Upper lobe of left lung (tissue), 6 donors: ENCODE results near the gene KCNQ1OT1. TPM values are rescaled to one million over a fixed set of nuclear protein-coding genes. Genes with fewer than 3 reads are reported as not detected.
A peak's percentile ranks its signal among the peaks of the same experiment; 100 is the strongest.

Experiments
- ATAC-seq, 2 donors: fragments of 200-7000 bp; cut with Tn5 transposase; one replicate each; pipeline ENCODE4 v1.9.1; 2022; ENCODE audit warnings: mild to moderate bottlenecking in 2 of 2, moderate library complexity in 2 of 2; ENCODE audit not compliant: low FRiP score in 2 of 2
- DNase-seq, 2 donors: peaks; one replicate each; pipeline ENCODE4 v3.0.0-alpha.2; 2019 to 2020
- H3K27ac ChIP-seq, 4 donors: fragments of 200-600 bp; sonication (generic); one replicate each; pipeline ENCODE4 v1.5.1; 2016 to 2019
- H3K27me3 ChIP-seq, 4 donors: fragments of 200-600 bp; sonication (generic); one replicate each; pipeline ENCODE4 v1.5.1; 2017 to 2019
- H3K36me3 ChIP-seq, 4 donors: fragments of 200-600 bp; sonication (generic); one replicate each; pipeline ENCODE4 v1.5.1; 2016 to 2019
- H3K4me1 ChIP-seq, 4 donors: fragments of 200-600 bp; sonication (generic); one replicate each; pipeline ENCODE4 v1.5.1; 2018 to 2019
- H3K4me3 ChIP-seq, 4 donors: fragments of 200-600 bp; sonication (generic); one replicate each; pipeline ENCODE4 v1.5.1; 2017 to 2019; ENCODE audit warnings: mild to moderate bottlenecking in 2 of 4, moderate library complexity in 1 of 4
- H3K9me3 ChIP-seq, 4 donors: fragments of 200-600 bp; sonication (generic); one replicate each; pipeline ENCODE4 v1.5.1; 2018 to 2019
- EP300 ChIP-seq, 4 donors: sonication (generic); formaldehyde crosslinking; IDR thresholded peaks; one replicate each; pipeline ENCODE4 v1.5.1; 2017; ENCODE audit warnings: antibody characterized with exemption in 4 of 4, control low read depth in 2 of 4
- POLR2A ChIP-seq, 4 donors: fragments of 450-650 bp; IDR thresholded peaks; one replicate each; pipeline ENCODE4 v1.5.1; 2016 to 2017; ENCODE audit warnings: antibody characterized with exemption in 4 of 4, mild to moderate bottlenecking in 2 of 4
- POLR2AphosphoS5 ChIP-seq, 2 donors: sonication (generic); formaldehyde crosslinking; IDR thresholded peaks; one replicate each; pipeline ENCODE4 v1.5.1; 2017; ENCODE audit warnings: antibody characterized with exemption in 2 of 2
- WGBS, 2 donors: methylation state at CpG; one replicate each; pipeline ENCODE4 v1.1.5; 2017 to 2018; 5-methylcytosine and 5-hydroxymethylcytosine counted together
- total RNA-seq, 6 donors: library from RNA; depleted of rRNA in 4 of 6; stranded (reverse); fragments of >200 nt in 4 of 6; gene quantifications; one replicate each; pipeline versions ENCODE4 v1.1.0 to v1.2.1, GENCODE V29; 2016 to 2021
- TF ChIP-seq, protein P1 (sequence below), 6 experiments: fragments of 450-650 bp in 4 of 6; fragments of 200-600 bp in 2 of 6; sonication (generic) in 2 of 6; IDR thresholded peaks; one replicate each; pipeline ENCODE4 v1.5.1; 2016 to 2019; ENCODE audit warnings: antibody characterized with exemption in 6 of 6
- donor health status: DM: no; HTN: no; CAD: no; lungs with moderate emphysema.
- donor health status: DM: no; HTN: yes; CAD: no; lungs with severe emphysema.

Gene KCNQ1OT1
- total RNA-seq, 6 donors from 2014 or later, result 1.1 to 6.3 (median 4.1) TPM

- peaks cover 3 to 6% (median 5%) of the 10 kb centered on the region in 4 donors for H3K4me1 ChIP-seq
- WGBS, 2 donors, result 92 to 94% methylated on average over 5 to 6 of the region's 6 CpGs
- TF ChIP-seq EP300 (IDR thresholded peaks at IDR 0.05) (no peak), POLR2A (IDR thresholded peaks at IDR 0.05) (no peak), POLR2AphosphoS5 (IDR thresholded peaks at IDR 0.05) (no peak)
- TF ChIP-seq, protein P1, sequence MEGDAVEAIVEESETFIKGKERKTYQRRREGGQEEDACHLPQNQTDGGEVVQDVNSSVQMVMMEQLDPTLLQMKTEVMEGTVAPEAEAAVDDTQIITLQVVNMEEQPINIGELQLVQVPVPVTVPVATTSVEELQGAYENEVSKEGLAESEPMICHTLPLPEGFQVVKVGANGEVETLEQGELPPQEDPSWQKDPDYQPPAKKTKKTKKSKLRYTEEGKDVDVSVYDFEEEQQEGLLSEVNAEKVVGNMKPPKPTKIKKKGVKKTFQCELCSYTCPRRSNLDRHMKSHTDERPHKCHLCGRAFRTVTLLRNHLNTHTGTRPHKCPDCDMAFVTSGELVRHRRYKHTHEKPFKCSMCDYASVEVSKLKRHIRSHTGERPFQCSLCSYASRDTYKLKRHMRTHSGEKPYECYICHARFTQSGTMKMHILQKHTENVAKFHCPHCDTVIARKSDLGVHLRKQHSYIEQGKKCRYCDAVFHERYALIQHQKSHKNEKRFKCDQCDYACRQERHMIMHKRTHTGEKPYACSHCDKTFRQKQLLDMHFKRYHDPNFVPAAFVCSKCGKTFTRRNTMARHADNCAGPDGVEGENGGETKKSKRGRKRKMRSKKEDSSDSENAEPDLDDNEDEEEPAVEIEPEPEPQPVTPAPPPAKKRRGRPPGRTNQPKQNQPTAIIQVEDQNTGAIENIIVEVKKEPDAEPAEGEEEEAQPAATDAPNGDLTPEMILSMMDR (IDR thresholded peaks at IDR 0.05), result no peak
Measured at GRCh38 chr11:2704356-2704755, 4.6 kb upstream of the KCNQ1OT1 start.

GRCh38 chr11:2703363-2704141 is 3.8 kb upstream of the KCNQ1OT1 start:
- no peak for ATAC-seq
- Histone ChIP-seq H3K27ac (no peak overlapping the region), H3K36me3 (no peaks in the 10 kb centered on the region), H3K4me1 (peaks cover 3 to 6% (median 5%) of the 10 kb centered on the region in 4 donors), H3K27me3 (no peaks in the 10 kb centered on the region), H3K9me3 (no peaks in the 10 kb centered on the region), H3K4me3 (no peak overlapping the region)
- no peak for DNase-seq
- 63 to 78% methylated on average over 11 to 13 of the region's 16 CpGs for WGBS, 2 donors
- TF ChIP-seq, protein P1 (IDR thresholded peaks at IDR 0.05), result no peak
- TF ChIP-seq POLR2AphosphoS5 (IDR thresholded peaks at IDR 0.05), result no peak
- TF ChIP-seq EP300 (IDR thresholded peaks at IDR 0.05), result no peak
- TF ChIP-seq POLR2A (IDR thresholded peaks at IDR 0.05), result no peak

More at GRCh38 chr11:2704356-2704755, 4.6 kb upstream of the KCNQ1OT1 start:
- no peaks in the 10 kb centered on the region for H3K36me3 ChIP-seq
- H3K27me3 ChIP-seq, result no peaks in the 10 kb centered on the region
- H3K4me3 ChIP-seq, result no peak overlapping the region
- no peaks in the 10 kb centered on the region for H3K9me3 ChIP-seq
- ATAC-seq, result no peak
- no peak overlapping the region for H3K27ac ChIP-seq
- no peak for DNase-seq

DNA sequence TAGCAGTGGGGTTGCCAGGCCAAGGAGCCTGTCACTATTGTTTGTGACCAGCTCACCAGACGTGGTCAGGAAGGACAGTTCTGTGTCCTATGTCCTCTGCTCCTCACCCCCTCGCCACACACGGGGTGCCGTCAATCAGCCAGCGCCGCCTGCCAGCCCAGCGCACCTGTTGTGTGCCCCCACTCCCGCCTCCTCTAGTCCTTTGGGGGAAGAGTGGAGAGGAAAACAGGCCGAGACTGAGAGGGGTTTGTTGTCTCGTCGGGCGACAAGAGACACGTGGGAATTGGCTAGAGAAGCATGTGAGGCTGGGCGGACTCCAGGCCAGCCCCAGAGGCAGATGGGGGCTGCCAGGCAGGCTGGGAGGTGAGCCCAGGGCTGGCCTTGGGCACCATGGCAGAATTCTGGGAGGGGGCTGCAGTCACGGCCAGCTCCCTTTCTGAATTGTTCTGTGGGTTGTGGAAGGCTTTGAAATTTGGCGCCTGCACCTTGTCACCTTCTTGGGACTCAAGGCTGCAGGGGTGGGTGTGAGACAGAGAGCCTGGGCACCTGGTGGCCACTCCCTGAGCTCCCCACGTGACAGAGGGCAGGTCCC is 3.1 kb upstream of the KCNQ1OT1 start:
- H3K27ac ChIP-seq, result no peak overlapping the region
- peaks cover 0 to 7% (median 7%) of the 10 kb centered on the region in 4 donors for H3K4me1 ChIP-seq
- no peaks in the 10 kb centered on the region for H3K36me3 ChIP-seq
- WGBS, 2 donors, result 85 to 88% methylated on average over 16 of the region's 17 CpGs
- peak in 1 of 2 donors; percentile 70 for DNase-seq
- ATAC-seq, result no peak
- H3K4me3 ChIP-seq, result no peak overlapping the region
- no peaks in the 10 kb centered on the region for H3K9me3 ChIP-seq
- no peak for TF ChIP-seq EP300 (IDR thresholded peaks at IDR 0.05)
- TF ChIP-seq, protein P1 (IDR thresholded peaks at IDR 0.05), result no peak
- TF ChIP-seq POLR2A (IDR thresholded peaks at IDR 0.05), result no peak
- no peak for TF ChIP-seq POLR2AphosphoS5 (IDR thresholded peaks at IDR 0.05)
- H3K27me3 ChIP-seq, result no peaks in the 10 kb centered on the region

- no peaks in the 10 kb centered on the region for H3K27me3 ChIP-seq
- 88 to 93% methylated on average over 5 of the region's 5 CpGs for WGBS, 2 donors
- H3K36me3 ChIP-seq, result no peaks in the 10 kb centered on the region
- DNase-seq, result no peak
- TF ChIP-seq EP300 (IDR thresholded peaks at IDR 0.05), result no peak
- ATAC-seq, result no peak
- peaks cover 0 to 14% (median 7%) of the 10 kb centered on the region in 4 donors for H3K4me1 ChIP-seq
- H3K4me3 ChIP-seq, result no peak overlapping the region
- H3K9me3 ChIP-seq, result no peaks in the 10 kb centered on the region
- H3K27ac ChIP-seq, result no peak overlapping the region
Measured at GRCh38 chr11:2701898-2702434, 2.2 kb upstream of the KCNQ1OT1 start.

DNA sequence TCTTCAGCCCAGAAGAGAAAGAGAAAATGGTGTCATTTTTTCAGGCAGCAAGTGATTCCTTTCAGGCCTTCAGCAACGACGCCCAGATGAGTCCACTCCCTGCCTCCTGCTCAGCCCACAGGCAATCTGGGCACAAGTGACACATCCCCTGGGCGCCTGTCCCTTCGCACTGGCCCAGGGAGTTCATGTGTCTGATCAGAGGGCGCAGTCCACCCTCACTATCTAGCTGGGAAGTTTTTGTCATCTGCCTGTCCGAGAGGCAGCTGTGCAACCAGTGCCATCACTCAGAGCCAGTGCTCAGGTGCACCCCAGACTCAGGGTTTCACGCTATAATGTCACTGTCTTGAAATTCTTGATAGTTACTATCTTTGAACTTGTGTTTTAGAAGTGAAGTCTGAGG is 1.4 kb upstream of the KCNQ1OT1 start:
- Histone ChIP-seq H3K4me1 (peaks cover 0 to 14% (median 7%) of the 10 kb centered on the region in 4 donors), H3K36me3 (no peaks in the 10 kb centered on the region), H3K4me3 (no peak overlapping the region), H3K9me3 (no peaks in the 10 kb centered on the region), H3K27ac (peak overlapping the region in 3 of 4 donors; percentile 94 to 97 (median 94)), H3K27me3 (no peaks in the 10 kb centered on the region)
- whole genome bisulfite sequencing, 2 donors, result 78 to 97% methylated on average over 7 of the region's 7 CpGs
- TF ChIP-seq POLR2AphosphoS5 (IDR thresholded peaks at IDR 0.05) (no peak), EP300 (IDR thresholded peaks at IDR 0.05) (no peak)
- TF ChIP-seq, protein P1 (IDR thresholded peaks at IDR 0.05), result no peak
- DNase-seq, result no peak
- no peak for ATAC-seq
